Activated CD4-positive, alpha-beta T cell treated with anti-CD3 and anti-CD28 coated beads for 36 hours (primary cell): ENCODE measurements around the gene HOXC6. TPM values are rescaled to one million over a fixed set of nuclear protein-coding genes. Genes with fewer than 3 reads are reported as not detected.
A peak's percentile ranks its signal among the peaks of the same experiment; 100 is the strongest.

Experiments used
- ATAC-seq: fragments of 200-7000 bp; cut with Tn5 transposase; one replicate; pipeline ENCODE4 v1.10.0; 2021; ENCODE audit warnings: mild to moderate bottlenecking, moderate library complexity
- CTCF ChIA-PET: fragments of 350-600 bp; sonication (Branson Sonifier 250); formaldehyde crosslinking; loops from one replicate; lab custom pipeline; 2021; ENCODE audit warnings: antibody characterized with exemption; lab: Charles Lee
- POLR2A ChIA-PET: fragments of 350-600 bp; sonication (Branson Sonifier 250); formaldehyde crosslinking; loops from one replicate; lab custom pipeline; 2021; ENCODE audit warnings: antibody characterized with exemption, inconsistent platforms; lab: Charles Lee
- DNase-seq: peaks from one replicate; pipeline ENCODE4 v3.0.0-alpha.2; 2020
- H3K27ac Mint-ChIP-seq: one replicate; pipeline ENCODE4 v1.8.0; 2021; ENCODE audit warnings: mixed read lengths
- H3K27me3 Mint-ChIP-seq: one replicate; pipeline ENCODE4 v1.8.0; 2021; ENCODE audit warnings: mixed read lengths
- H3K36me3 Mint-ChIP-seq: one replicate; pipeline ENCODE4 v1.8.0; 2021; ENCODE audit warnings: low read depth, mixed read lengths
- H3K4me1 Mint-ChIP-seq: one replicate; pipeline ENCODE4 v1.8.0; 2021; ENCODE audit warnings: mixed read lengths
- H3K4me3 Mint-ChIP-seq: one replicate; pipeline ENCODE4 v1.8.0; 2021; ENCODE audit warnings: mild to moderate bottlenecking, moderate library complexity, mixed read lengths
- H3K9me3 Mint-ChIP-seq: one replicate; pipeline ENCODE4 v1.8.0; 2021; ENCODE audit warnings: low read depth, mixed read lengths
- intact Hi-C, 2 experiments: fragments of 100-400 bp; cut with DNase I in 1 of 2; cut with micrococcal nuclease in 1 of 2; formaldehyde crosslinking; loops; one replicate each; pipeline versions ENCODE4 v1.14.2 to v1.15.1; 2022 to 2024; cut with DNase I, micrococcal nuclease
- total RNA-seq, 2 experiments: library from RNA; stranded (reverse); gene quantifications; one replicate each; pipeline ENCODE4 v1.2.3, GENCODE V29; 2021

The HOXC6 gene
- total RNA-seq, 2 experiments from 2014 or later = not detected

GRCh38 chr12:53991077-53991460, 37.2 kb upstream of the HOXC6 start:
- Mint-ChIP-seq H3K4me3 (no peak overlapping the region), H3K36me3 (no peaks in the 10 kb centered on the region), H3K4me1 (peaks cover 40% of the 10 kb centered on the region), H3K27ac (no peak overlapping the region), H3K9me3 (no peaks in the 10 kb centered on the region), H3K27me3 (peaks cover 90% of the 10 kb centered on the region)
- ChIA-PET POLR2A (interaction anchor here (0.6 kb wide), 1 partner anchor 710 kb away, joined by 3 read pairs; no protein-coding TSS in a partner anchor), CTCF (interaction anchor here (0.7 to 1.6 kb wide), 10 partner anchors 10 to 225 kb away, joined by 3 to 5 read pairs (median 3); partner anchors contain the start of gene HOXC5)
- intact Hi-C loops = loop anchor here in 1 of 2 experiments (5.0 kb wide), 1 partner anchor 61 kb away; the partner anchor contains the start of gene HOXC4
- DNase-seq = no peak
- no peak for ATAC-seq

GRCh38 chr12:53992377-53992889, 35.8 kb upstream of the HOXC6 start:
- H3K9me3 Mint-ChIP-seq = no peaks in the 10 kb centered on the region
- ATAC-seq (no peak), DNase-seq (no peak)
- ChIA-PET POLR2A (no interaction called here), CTCF (interaction anchor here (0.5 to 1.6 kb wide), 8 partner anchors 8 to 219 kb away, joined by 3 to 5 read pairs (median 3); partner anchors contain the start of genes HOXC10 and HOXC5)
- no peaks in the 10 kb centered on the region for H3K36me3 Mint-ChIP-seq
- intact Hi-C loops = loop anchor here in 1 of 2 experiments (5.0 kb wide), 1 partner anchor 60 kb away; the partner anchor contains the start of gene HOXC4
- peaks cover 85% of the 10 kb centered on the region for H3K27me3 Mint-ChIP-seq
- H3K4me3 Mint-ChIP-seq = no peak overlapping the region
- H3K27ac Mint-ChIP-seq = no peak overlapping the region
- H3K4me1 Mint-ChIP-seq = peaks cover 41% of the 10 kb centered on the region

GRCh38 chr12:53993162-53994008, 34.9 kb upstream of the HOXC6 start:
- H3K27me3 Mint-ChIP-seq = peaks cover 85% of the 10 kb centered on the region
- ChIA-PET POLR2A (no interaction called here), CTCF (interaction anchor here (0.5 to 1.4 kb wide), 4 partner anchors 9 to 218 kb away, joined by 3 to 5 read pairs (median 3); partner anchors contain the start of gene HOXC10)
- H3K36me3 Mint-ChIP-seq = no peaks in the 10 kb centered on the region
- H3K9me3 Mint-ChIP-seq = no peaks in the 10 kb centered on the region
- peaks cover 44% of the 10 kb centered on the region for H3K4me1 Mint-ChIP-seq
- H3K4me3 Mint-ChIP-seq = no peak overlapping the region
- intact Hi-C loops = loop anchor here in 1 of 2 experiments (5.0 kb wide), 1 partner anchor 59 kb away; the partner anchor contains the start of gene HOXC4
- ATAC-seq (no peak), DNase-seq (no peak)
- no peak overlapping the region for H3K27ac Mint-ChIP-seq

GRCh38 chr12:53994009-53994263, 34.3 kb upstream of the HOXC6 start:
- no peaks in the 10 kb centered on the region for H3K36me3 Mint-ChIP-seq
- no peak for ATAC-seq
- intact Hi-C loops = loop anchor here in 1 of 2 experiments (5.0 kb wide), 1 partner anchor 58 kb away; the partner anchor contains the start of gene HOXC4
- CTCF ChIA-PET = interaction anchor here (0.6 to 1.4 kb wide), 2 partner anchors 196 to 198 kb away, joined by 3 read pairs; no protein-coding TSS in a partner anchor
- no peak for DNase-seq
- H3K9me3 Mint-ChIP-seq = no peaks in the 10 kb centered on the region
- peak overlapping the region; percentile 34 for H3K4me3 Mint-ChIP-seq
- H3K27me3 Mint-ChIP-seq = peaks cover 87% of the 10 kb centered on the region
- no peak overlapping the region for H3K27ac Mint-ChIP-seq
- POLR2A ChIA-PET = no interaction called here
- peaks cover 43% of the 10 kb centered on the region for H3K4me1 Mint-ChIP-seq

GRCh38 chr12:53994264-53995001, 33.8 kb upstream of the HOXC6 start:
- Mint-ChIP-seq H3K27me3 (peaks cover 87% of the 10 kb centered on the region), H3K4me3 (peak overlapping the region; percentile 65), H3K4me1 (peaks cover 38% of the 10 kb centered on the region), H3K27ac (no peak overlapping the region), H3K36me3 (no peaks in the 10 kb centered on the region), H3K9me3 (no peaks in the 10 kb centered on the region)
- intact Hi-C loops = loop anchor here in 1 of 2 experiments (5.0 kb wide), 2 partner anchors 42 to 58 kb away; partner anchors contain the start of genes HOXC12 and HOXC4
- CTCF ChIA-PET = interaction anchor here (0.6 to 1.7 kb wide), 3 partner anchors 197 to 249 kb away, joined by 3 to 4 read pairs (median 4); no protein-coding TSS in a partner anchor
- ATAC-seq = no peak
- no peak for DNase-seq
- POLR2A ChIA-PET = no interaction called here

GRCh38 chr12:53995002-53995377, 33.2 kb upstream of the HOXC6 start:
- ChIA-PET POLR2A (interaction anchor here (0.6 kb wide), 1 partner anchor 14 kb away, joined by 6 read pairs; the partner anchor contains the start of gene HOXC8), CTCF (interaction anchor here (0.6 to 1.7 kb wide), 5 partner anchors 9 to 343 kb away, joined by 3 to 5 read pairs (median 4); no protein-coding TSS in a partner anchor)
- Mint-ChIP-seq H3K27me3 (peaks cover 84% of the 10 kb centered on the region), H3K9me3 (no peaks in the 10 kb centered on the region), H3K4me1 (peaks cover 32% of the 10 kb centered on the region), H3K27ac (no peak overlapping the region), H3K4me3 (peak overlapping the region; percentile 65), H3K36me3 (no peaks in the 10 kb centered on the region)
- intact Hi-C loops = loop anchor here in 1 of 2 experiments (5.0 kb wide), 1 partner anchor 43 kb away; the partner anchor contains the start of gene HOXC12
- ATAC-seq = no peak
- DNase-seq = peak; percentile 56

- ChIA-PET CTCF (interaction anchor here (0.6 to 1.7 kb wide), 8 partner anchors 9 to 342 kb away, joined by 3 to 5 read pairs (median 3); no protein-coding TSS in a partner anchor), POLR2A (interaction anchor here (0.6 kb wide), 1 partner anchor 13 kb away, joined by 6 read pairs; the partner anchor contains the start of gene HOXC8)
- no peaks in the 10 kb centered on the region for H3K36me3 Mint-ChIP-seq
- ATAC-seq = peak; percentile 42
- no peak overlapping the region for H3K27ac Mint-ChIP-seq
- peak; percentile 47 for DNase-seq
- intact Hi-C loops = loop anchor here in 1 of 2 experiments (5.0 kb wide), 1 partner anchor 43 kb away; the partner anchor contains the start of gene HOXC12
- H3K27me3 Mint-ChIP-seq = peaks cover 83% of the 10 kb centered on the region
- peaks cover 27% of the 10 kb centered on the region for H3K4me1 Mint-ChIP-seq
- no peaks in the 10 kb centered on the region for H3K9me3 Mint-ChIP-seq
- peak overlapping the region; percentile 65 for H3K4me3 Mint-ChIP-seq
Measured at GRCh38 chr12:53995378-53996239, 32.6 kb upstream of the HOXC6 start.

- intact Hi-C loops = loop anchor here in 1 of 2 experiments (5.0 kb wide), 1 partner anchor 44 kb away; the partner anchor contains the start of gene HOXC12
- H3K4me3 Mint-ChIP-seq = peak overlapping the region; percentile 65
- H3K27me3 Mint-ChIP-seq = peaks cover 84% of the 10 kb centered on the region
- H3K27ac Mint-ChIP-seq = no peak overlapping the region
- ChIA-PET POLR2A (interaction anchor here (0.7 kb wide), 1 partner anchor 214 kb away, joined by 3 read pairs; no protein-coding TSS in a partner anchor), CTCF (interaction anchor here (0.5 to 1.7 kb wide), 12 partner anchors 9 to 247 kb away, joined by 3 to 8 read pairs (median 4); partner anchors contain the start of genes HOXC10 and HOXC5)
- H3K4me1 Mint-ChIP-seq = peaks cover 25% of the 10 kb centered on the region
- DNase-seq (no peak), ATAC-seq (peak; percentile 27)
- no peaks in the 10 kb centered on the region for H3K9me3 Mint-ChIP-seq
- no peaks in the 10 kb centered on the region for H3K36me3 Mint-ChIP-seq
Measured at GRCh38 chr12:53996240-53997203, 31.7 kb upstream of the HOXC6 start.
